GM18511 (cell line): ENCODE measurements around the gene COL20A1.

Experiments
- ATAC-seq: cut with Tn5 transposase; IDR thresholded peaks from one replicate; pipeline ENCODE4 v1.9.1; 2021; ENCODE audit warnings: mild to moderate bottlenecking, moderate library complexity; ENCODE audit not compliant: unreplicated experiment

The COL20A1 gene

DNA sequence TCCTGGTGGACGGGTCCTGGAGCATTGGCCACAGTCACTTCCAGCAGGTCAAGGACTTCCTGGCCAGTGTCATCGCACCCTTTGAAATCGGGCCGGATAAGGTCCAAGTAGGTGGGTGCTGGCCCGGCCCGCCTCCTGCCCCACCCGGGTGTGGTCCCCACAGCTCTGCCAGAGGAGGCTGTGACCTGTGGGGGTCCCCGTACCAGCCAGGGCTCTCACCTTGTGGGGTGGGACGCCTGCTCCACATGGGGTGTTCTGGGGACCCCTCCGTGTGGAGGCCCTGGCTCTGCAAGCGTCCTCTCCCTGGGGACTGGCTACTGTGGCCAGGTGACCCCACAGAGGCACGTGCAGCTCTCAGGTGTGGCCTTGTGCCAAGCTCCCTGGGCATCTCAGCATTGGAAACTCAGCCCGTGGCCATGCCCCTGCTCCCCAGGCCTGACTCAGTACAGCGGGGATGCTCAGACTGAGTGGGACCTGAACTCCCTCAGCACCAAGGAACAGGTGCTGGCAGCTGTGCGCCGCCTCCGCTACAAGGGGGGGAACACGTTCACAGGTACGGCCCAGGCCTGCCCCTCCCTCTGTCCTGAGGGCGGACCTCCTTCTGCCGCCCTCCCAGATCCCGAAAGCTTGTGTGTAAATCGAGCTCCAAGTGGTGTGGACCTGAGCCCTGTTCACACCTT lies 14.7 kb downstream of the COL20A1 start:
- ATAC-seq: no peak

DNA sequence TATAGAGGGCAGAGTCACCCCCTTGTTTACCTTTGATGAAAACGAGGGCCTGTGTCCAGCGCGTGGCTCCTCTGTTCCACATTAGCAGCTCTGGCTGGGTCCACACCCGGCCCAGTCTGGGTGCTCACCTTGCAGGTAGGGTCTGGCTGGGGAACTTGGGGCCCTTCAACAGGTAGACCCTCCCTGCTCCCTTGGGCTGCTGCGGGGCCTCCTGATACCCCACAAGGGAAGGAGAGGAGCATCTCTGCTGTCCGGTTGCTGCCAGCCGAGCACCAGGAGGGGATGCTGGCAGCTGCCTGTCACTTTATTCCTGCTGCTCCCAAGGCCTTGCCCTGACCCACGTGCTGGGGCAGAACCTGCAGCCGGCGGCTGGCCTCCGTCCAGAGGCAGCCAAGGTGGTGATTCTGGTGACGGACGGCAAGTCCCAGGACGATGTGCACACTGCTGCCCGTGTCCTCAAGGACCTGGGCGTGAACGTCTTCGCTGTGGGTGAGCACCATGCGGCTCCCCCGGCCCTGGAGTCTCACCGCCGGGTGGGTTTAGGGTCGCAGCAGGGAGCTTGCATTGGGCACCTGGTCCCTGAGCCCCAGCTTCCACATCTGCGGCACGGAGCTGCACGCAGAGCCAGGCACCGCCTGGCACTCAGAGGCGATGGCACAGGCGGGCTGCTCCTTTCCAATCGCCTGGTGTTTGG lies 15.4 kb downstream of the COL20A1 start:
- ATAC-seq: no peak

DNA sequence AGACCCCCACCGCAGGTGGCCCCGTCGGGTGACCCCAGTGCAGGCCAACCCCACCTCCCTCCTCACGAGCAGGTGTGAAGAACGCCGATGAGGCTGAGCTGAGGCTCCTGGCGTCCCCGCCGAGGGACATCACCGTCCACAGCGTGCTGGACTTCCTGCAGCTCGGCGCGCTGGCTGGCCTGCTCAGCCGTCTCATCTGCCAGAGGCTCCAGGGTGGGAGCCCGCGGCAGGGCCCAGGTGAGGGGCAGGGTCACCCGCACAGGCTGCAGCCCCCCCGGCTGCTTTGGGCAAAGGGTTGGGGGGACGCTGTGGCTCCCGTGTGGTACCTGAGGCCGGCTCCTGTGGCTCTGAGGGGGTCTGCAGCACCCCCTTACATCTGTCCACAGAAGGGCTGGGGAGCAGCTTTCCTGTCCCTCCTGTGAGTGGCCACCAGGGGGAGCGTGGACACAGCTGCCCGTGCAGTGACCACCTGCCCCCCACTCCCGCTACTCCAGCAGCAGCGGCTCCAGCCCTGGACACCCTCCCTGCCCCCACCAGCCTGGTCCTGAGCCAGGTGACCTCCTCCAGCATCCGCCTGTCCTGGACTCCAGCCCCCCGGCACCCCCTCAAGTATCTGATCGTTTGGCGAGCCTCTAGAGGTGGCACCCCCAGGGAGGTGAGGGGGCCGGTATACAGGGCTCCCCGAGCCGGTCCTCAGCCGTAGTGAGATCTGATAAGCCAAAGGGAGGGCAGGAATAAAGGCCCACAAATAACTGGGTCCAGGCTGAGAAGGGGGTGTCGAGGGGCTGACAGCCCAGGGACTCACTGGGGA lies 16.5 kb downstream of the COL20A1 start:
- no peak for ATAC-seq

DNA sequence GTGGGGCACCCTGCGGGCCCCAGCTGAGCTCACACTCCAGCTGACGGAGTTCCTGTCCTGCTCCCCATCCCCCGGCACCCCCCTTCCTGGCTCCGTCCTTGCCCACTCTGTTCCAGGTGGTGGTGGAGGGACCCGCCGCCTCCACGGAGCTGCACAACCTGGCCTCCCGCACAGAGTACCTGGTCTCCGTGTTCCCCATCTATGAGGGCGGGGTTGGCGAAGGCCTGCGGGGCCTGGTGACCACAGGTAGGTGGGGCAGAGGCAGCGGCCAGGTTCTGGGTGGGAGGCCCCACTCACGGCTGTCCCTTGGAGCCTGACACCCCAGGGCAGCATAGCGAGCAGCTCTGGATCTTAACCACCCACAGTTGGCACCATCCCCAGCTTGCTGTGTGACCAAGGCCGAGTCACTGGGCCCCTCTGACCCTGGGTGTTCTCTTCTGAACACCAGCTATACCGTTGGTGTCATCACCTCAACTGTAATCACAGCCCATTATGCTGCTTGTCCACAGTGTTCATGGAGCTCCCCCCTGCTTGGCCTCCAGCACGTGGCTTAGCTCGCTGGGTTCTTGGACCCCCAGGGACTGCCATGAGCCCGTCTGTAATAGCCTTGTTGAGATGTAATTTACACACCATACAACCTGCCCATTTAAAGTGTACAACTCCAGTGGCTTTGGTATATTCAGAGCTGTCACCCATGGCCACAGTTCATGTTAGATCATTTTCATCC lies 17.4 kb downstream of the COL20A1 start:
- ATAC-seq: no peak

DNA sequence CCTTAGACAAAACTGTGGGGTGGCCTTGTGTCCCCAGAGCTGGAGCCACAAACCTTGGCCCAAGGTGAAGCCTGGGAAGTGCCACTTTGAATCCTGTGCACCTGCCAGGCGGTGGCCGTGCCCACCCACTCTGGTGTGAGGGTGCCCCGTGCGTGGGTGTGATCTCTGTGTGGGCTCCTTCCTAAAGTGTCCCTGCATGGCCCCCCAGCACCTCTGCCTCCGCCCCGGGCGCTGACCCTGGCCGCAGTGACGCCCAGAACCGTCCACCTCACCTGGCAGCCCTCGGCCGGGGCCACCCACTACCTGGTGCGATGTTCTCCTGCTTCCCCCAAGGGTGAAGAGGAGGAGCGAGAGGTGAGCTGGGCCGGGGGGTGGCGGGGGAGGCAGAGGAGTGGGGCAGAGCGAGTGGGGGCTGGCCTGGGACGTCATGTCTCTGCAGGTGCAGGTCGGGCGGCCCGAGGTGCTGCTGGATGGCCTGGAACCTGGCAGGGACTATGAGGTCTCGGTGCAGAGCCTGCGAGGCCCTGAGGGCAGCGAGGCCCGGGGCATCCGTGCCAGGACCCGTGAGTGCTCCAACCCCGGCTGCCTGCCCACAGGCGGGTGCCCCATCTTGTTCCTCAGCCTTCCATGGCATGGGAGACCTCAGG lies 18.3 kb downstream of the COL20A1 start:
- no peak for ATAC-seq

DNA sequence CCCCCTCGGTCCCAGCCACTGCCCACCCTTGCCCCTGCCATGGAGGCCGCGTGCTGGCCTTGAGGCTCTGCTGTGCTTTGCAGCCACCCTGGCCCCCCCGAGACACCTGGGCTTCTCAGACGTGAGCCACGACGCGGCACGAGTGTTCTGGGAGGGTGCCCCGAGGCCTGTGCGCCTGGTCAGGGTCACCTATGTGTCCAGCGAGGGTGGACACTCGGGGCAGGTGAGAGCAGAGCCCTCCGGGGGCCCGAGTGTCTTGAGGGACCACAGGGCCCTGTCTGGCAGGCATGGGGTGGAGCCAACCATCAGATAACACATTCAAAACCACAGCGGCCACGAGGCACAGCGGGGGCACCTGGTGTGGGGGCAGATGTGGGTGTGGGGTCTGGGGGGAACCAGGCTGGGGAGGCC lies 18.9 kb downstream of the COL20A1 start:
- no peak for ATAC-seq

DNA sequence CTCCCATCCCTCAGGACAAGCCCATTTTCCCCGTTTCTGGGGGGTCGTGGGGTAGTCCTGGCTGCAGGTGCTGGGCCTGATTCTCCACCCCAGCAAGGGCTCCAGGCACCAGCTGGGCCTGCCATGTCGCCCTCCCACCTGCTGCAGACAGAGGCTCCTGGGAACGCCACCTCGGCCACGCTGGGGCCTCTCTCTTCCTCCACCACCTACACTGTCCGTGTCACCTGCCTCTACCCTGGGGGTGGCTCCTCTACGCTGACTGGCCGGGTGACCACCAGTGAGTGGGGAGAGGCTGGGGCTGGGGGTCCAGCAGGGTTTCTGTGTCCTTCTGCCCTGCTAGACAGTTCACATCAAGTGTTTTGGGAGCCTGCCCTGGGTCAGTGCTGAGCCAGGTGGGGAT lies 19.3 kb downstream of the COL20A1 start:
- ATAC-seq: no peak

DNA sequence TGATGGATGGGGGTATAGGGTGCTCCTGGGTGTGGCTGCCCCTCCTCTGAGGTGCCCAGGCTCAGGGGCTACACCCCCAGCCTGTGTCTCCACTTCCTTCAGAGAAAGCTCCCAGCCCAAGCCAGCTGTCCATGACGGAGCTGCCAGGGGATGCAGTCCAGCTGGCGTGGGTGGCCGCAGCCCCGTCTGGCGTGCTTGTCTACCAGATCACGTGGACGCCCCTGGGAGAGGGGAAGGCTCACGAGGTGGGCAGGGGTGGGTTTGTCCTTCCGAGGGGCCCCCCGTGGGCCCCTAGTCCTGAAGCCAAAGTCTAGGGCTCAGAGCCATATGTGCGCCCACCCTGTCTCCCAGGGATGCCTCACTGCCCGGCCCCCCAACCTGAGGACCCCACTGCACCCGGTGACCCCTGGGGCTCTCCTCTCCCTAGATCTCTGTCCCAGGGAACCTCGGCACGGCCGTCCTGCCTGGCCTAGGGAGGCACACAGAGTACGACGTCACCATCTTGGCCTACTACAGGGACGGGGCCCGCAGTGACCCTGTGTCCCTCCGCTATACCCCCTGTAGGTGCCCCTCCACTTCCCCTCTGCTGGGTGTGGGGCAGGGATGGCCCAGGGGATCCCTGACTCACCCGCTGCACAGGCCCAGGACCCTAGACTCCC lies 19.8 kb downstream of the COL20A1 start:
- ATAC-seq: no peak

DNA sequence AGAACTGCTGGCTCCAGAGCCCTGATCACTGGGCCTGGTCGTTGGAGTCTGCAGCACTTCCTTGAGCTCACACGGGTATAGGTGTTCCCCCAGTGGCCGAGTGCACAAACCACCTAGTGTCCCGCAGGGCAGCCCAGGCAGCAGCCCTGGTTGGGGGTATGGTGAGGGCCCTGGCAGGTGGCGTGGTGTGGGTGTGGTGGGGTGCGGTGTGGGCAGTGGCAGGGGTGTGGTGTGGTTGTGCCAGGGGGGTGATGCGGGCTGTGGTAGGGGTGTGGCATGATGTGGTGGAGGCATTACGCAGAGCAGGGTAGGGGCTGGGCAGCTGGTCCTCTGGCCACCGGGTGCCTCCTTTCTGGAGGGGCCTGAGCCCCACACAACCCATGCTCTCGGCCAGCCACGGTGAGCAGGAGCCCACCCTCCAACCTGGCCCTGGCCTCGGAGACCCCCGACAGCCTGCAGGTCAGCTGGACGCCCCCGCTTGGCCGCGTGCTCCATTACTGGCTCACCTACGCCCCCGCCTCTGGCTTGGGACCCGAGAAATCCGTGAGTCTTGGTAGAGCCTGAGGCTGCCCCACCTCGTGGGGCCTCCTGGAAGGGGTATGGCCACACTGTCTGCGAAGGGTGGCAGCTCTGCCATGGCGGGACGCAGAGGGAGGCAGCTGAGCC lies 20.5 kb downstream of the COL20A1 start:
- no peak for ATAC-seq

DNA sequence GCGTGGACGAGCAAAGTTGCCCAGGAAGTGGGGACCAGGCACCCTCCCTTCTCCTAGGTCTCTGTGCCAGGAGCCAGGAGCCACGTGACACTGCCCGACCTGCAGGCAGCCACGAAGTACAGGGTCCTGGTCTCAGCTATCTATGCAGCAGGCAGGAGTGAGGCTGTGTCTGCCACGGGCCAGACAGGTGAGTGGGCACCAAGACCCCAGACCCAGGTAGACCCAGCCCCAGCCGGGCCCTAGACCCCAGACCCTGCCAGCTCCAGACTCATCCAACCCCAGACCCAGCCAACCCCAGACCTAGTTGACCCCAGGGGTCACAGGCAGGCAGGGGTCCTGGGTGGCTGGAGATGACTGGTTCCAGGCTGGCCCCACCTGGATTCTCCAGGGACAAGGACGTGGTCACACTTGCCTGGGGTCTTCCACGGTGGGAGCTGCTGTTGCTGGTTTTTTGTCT lies 21.1 kb downstream of the COL20A1 start:
- no peak for ATAC-seq

DNA sequence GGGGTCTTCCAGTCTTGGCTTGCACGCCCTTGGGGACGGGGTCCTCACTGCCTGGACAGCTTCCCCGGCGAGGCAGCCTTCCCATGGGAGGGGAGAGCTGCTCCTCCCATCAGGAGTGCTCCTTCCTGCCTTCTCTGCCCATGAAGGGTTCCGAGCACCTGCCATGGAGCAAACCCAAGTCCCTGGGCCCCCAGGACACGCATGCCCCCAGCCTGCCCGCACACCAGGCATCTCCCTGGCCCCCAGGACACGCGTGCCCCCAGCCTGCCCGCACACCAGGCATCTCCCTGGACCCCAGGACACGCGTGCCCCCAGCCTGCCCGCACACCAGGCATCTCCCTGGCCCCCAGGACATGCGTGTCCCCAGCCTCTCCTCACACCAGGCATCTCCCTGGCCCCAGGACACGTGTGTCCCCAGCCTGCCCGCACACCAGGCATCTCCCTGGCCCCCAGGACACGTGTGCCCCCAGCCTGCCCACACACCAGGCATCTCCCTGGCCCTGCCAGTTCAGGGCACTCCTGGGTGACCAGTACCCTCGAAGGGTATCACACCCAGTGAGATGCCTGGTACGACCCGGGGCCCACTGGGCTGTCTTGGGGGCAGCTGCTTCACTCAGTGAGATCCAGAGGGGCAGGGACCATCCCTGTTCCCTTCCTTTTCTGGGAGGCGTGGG lies 21.7 kb downstream of the COL20A1 start:
- no peak for ATAC-seq

DNA sequence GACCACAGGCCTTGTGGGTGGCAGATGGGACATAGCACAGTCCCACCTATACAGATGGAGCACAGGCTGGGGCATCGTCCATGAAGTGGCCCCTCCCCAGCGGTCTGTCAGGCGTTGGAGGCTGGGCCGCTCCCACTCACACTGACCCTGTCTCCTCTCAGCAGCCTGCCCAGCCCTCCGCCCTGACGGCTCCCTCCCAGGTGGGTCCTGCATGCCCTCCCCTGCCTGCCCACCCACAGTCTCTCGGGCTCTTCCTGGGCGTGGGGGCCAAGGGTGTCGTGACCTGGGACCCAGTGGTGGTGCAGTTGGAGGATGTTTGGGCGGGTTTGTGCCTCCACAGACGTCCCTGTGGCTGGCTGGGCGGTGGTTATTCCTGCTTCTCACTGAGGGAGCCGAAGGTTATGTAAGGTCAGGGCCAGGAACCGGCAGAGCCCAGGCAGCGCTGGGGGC lies 22.3 kb downstream of the COL20A1 start:
- no peak for ATAC-seq

DNA sequence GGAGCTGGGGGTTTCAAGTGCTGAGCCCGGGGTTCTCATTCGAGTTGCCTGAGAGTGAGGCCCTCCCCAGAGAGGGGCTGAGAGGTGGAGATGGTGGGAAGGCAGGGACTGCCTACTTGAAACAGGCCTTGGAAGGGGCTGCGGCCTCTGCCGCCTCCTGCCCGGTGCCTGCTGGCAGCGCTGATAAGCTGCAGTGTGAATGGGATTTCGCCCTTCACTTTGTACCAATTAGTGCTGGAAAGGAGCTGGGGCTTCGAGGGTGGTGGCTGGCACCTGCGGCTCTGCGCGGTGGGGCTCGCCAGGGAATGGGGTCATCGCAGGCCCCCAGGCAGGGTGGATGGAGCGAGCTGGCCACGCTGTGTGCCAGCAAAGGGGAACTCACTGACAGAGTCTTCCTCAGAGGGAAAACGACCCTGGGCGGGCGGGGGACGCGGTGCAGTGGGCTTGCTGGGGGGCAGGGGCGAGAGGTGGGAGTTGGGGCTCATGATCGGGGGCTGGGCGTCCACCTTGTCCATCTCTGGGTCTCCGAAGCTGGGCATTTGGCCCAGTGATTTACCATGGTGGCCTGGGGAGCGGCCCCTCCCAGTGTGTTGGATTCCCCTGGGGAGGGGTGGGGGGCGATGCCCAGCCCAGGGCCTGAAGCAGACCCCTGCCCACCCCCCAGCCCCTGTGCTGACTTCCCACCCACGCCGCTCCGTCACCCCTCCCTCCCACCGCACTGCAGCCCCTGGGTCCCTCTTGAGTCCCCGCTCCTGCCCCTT lies 22.9 kb downstream of the COL20A1 start:
- no peak for ATAC-seq

DNA sequence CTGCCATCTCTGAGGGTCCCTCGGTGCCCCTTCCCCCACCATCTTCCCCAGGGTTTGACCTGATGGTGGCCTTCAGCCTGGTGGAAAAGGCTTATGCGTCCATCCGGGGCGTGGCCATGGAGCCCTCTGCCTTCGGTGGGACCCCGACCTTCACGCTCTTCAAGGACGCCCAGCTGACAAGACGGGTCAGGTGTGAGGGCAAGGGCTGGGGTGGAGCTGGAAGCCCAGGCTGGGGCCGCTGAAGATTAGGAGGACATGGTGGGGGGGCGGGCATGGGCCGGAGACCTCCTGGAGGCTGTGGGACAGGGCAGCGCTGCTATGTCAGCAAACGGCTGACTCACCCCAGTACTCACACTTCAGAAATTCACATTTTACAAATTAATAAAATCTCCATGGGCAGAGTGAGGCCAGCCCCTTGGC lies 23.5 kb downstream of the COL20A1 start:
- no peak for ATAC-seq

DNA sequence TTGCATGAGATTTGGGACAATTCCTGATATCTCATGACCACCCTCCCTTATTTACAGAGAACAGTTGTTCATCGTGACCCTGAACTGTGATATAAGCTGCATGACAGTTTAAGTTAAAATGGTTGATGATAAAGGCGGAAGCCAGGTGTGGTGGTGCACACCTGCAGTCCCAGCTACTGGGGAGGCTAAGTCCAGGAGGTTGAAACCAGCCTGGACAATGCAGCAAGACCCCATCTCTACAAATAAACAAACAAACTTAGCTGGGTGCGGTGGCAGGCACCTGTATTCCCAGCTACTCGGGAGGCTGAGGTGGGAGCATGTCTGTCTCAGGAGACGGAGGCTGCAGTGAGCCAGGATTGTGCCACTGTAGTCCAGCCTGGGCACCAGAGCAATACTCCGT lies 24.1 kb downstream of the COL20A1 start:
- ATAC-seq: no peak

DNA sequence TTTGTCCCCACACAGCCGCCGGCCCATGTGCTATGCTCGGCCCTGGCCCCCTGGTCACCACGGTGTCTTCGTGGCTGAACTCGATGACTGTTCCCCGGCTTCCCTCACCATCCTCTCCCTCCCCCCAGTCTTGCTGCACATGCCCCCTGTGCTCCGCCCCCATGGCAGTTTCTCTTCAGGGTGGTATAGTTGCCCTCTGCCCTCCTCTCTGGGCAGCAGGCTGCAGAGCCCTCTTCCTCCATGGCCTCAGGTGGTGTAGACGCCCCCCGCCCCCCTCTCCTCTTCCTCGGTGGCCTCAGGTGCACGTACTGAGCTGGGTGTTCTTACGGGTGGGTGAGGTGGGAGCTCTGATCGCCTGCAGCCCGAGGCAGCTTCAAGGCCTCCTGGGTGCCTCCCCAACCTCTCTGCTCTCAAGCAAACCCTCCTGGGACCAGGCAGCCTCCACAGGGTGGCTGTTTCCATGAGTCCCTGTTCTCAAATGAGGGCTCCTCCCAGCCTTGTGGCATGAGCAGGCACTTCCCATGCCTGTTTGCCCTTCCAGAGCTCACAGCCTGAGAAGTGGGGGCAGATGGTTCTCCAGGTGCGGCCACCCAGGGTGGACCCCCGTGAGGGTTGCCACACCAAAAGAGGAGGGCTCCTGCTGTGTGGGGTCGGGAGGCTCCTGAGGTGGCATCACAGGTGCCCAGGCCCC lies 24.8 kb downstream of the COL20A1 start:
- no peak for ATAC-seq

DNA sequence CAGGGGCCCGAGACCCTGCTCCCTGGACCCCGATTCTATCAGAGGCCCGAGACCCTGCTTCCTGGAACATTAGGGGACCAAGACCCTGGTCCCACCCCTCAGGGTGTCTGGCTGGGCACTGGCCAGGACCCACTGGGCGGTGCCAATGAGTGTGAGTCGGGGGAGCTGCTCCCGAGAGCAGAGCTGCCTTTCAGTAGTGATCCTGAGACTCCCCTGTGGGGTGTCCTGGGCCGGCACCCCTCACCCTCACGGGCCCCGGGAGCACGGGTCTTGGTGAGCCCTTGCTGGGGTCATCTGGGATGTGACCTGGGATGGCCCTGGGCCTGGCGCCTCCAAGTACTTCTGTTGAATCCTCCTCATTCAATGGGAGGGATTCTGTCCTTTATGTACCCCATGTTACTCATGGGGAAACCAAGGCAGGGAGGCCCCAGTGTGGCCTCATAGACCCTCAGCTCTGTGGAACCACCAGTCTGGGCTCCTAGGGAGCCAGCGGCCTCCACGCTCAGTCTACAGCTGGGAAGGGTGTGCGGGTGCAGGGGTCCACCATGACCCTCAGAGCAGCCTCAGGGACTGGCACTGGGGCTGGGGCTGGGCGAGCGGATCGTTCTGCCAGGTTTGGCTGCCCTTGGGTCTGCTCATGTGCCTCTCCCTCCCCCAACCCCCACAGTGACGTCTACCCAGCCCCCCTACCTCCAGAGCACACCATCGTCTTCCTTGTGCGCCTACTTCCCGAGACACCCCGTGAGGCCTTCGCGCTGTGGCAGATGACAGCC lies 25.6 kb downstream of the COL20A1 start:
- ATAC-seq: no peak
